Kidney (tissue), 14 donors: ENCODE measurements around the gene EPHB6. TPM values are rescaled to one million over a fixed set of nuclear protein-coding genes. Genes with fewer than 3 reads are reported as not detected.

Experiments used
- DNase-seq, 5 donors: peaks; one replicate each; pipeline ENCODE4 v3.0.0-alpha.2; 2013 to 2020
- FAIRE-seq: peaks from 2 replicates; lab custom pipeline; 2012; peaks lifted over from hg19 to GRCh38; lab: Jason Lieb, UNC
- H3K27ac ChIP-seq, 2 donors: one replicate each; pipeline ENCODE4 v1.7.0; 2013; ENCODE audit warnings: low read depth in 2 of 2, low read length in 2 of 2, inconsistent platforms in 1 of 2
- H3K27me3 ChIP-seq: one replicate; pipeline ENCODE4 v1.7.1; 2013; ENCODE audit warnings: low read length, inconsistent platforms; ENCODE audit not compliant: control insufficient read depth, insufficient read depth
- H3K36me3 ChIP-seq, 3 donors: one replicate each; pipeline versions ENCODE4 v1.7.0 to v1.7.1; 2013; ENCODE audit warnings: low read length in 3 of 3, control low read depth in 1 of 3, inconsistent platforms in 1 of 3; ENCODE audit not compliant: insufficient read depth in 3 of 3, control insufficient read depth in 2 of 3
- H3K4me1 ChIP-seq, 3 donors: one replicate each; pipeline versions ENCODE4 v1.7.0 to v1.7.1; 2013; ENCODE audit warnings: low read length in 3 of 3, inconsistent platforms in 1 of 3, low read depth in 1 of 3; ENCODE audit not compliant: control insufficient read depth in 2 of 3, insufficient read depth in 2 of 3
- H3K4me3 ChIP-seq, 3 donors: one replicate each; pipeline versions ENCODE4 v1.7.0 to v1.8.1; 2013; ENCODE audit warnings: low read length in 3 of 3, control low read depth in 1 of 3, inconsistent platforms in 1 of 3
- H3K9ac ChIP-seq, 3 donors: one replicate each; pipeline versions ENCODE4 v1.7.0 to v1.7.1; 2013; ENCODE audit warnings: low read length in 3 of 3, control low read depth in 1 of 3, inconsistent platforms in 1 of 3
- H3K9me3 ChIP-seq, 3 donors: one replicate each; pipeline versions ENCODE4 v1.7.0 to v1.7.1; 2013; ENCODE audit warnings: low read length in 3 of 3, control low read depth in 1 of 3, inconsistent platforms in 1 of 3; ENCODE audit not compliant: control insufficient read depth in 2 of 3, insufficient read depth in 1 of 3
- intact Hi-C: fragments of 100-400 bp; cut with DNase I; formaldehyde crosslinking; loops from one replicate; pipeline ENCODE4 v1.11.1; 2022
- polyA plus RNA-seq: library from polyadenylated mRNA; stranded (reverse); fragments of 350-450 nt; fragmentation: Illumina TruSeq; extraction: RNeasy Lipid Tissue Mini Kit (QIAGEN cat#74804); gene quantifications from one replicate; pipeline ENCODE4 v1.2.3, GENCODE V29; 2014; ENCODE audit warnings: low read depth, low replicate concordance; ENCODE audit not compliant: insufficient read depth
- total RNA-seq: library from RNA; stranded (reverse); fragmentation: NEBNext Ultra II Directional; extraction: Animal tissue kit (Norgen Biotek cat#: 25700); gene quantifications from one replicate; pipeline ENCODE4 v1.2.1, GENCODE V29; 2021
- TF ChIP-seq, protein P1 (sequence below): IDR thresholded peaks from 3 replicates; pipeline ENCODE4 v1.5.1; 2012; ENCODE audit warnings: mild to moderate bottlenecking, moderate library complexity, borderline replicate concordance; ENCODE audit not compliant: insufficient read depth; ENCODE audit errors: extremely low read depth
- donor health status: control.
- donor health status: control.
- donor health status: control.
- donor health status: control.
- donor health status: control.
- donor health status: DM: yes; HTN: yes; CAD: no.
- donor health status: Normal renal cell carcinoma (clear cell type).

The EPHB6 gene
- total and polyA plus RNA-seq, 2 donors from 2014 or later, result 10.4 to 17.4 TPM

DNA sequence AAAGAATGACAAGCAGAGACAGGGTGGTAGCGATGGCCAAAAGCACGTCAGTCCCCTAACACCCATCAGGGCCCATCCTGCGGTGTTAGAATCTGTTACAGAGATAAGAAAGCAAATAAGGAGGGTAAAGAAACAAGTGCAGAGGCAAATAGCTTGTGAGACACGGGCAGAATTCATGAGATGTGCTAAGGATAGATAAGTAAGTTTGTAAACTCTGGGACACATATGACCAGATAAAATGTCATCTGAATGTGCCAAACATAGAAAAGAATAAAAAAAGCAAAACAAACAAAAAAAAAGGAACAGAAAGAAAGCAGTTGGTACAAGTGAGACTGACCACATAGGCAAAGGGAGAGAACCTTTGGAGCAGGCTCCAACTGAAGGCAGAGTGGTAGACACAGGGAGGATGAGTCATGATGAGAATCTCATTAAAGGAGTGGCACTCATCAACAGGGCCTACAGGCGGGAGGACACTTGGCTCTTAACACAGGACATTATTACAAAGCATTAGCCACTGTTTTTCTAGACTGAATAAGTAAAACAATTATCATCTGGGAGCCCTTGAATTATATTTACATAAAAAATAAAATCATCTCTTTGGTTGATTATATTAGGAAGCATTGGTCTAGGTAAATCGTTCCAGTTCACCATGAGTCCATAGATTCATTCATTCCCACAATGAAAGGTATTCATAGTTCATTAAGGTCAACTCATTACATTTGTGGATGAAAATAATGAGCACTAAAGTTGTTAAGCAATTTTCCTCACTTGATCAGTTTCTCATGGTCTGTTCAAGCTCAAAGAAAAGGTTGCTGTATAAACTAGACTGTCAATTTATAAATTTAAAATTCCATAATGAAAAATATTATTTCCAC, 21.5 kb upstream of the EPHB6 start:
- Histone ChIP-seq H3K4me1 (no peaks in the 10 kb centered on the region), H3K9ac (no peak overlapping the region), H3K36me3 (no peaks in the 10 kb centered on the region), H3K9me3 (no peaks in the 10 kb centered on the region), H3K27ac (no peak overlapping the region), H3K4me3 (no peak overlapping the region), H3K27me3 (no peaks in the 10 kb centered on the region)
- DNase-seq (no peak), FAIRE-seq (no peak)
- TF ChIP-seq, protein P1, sequence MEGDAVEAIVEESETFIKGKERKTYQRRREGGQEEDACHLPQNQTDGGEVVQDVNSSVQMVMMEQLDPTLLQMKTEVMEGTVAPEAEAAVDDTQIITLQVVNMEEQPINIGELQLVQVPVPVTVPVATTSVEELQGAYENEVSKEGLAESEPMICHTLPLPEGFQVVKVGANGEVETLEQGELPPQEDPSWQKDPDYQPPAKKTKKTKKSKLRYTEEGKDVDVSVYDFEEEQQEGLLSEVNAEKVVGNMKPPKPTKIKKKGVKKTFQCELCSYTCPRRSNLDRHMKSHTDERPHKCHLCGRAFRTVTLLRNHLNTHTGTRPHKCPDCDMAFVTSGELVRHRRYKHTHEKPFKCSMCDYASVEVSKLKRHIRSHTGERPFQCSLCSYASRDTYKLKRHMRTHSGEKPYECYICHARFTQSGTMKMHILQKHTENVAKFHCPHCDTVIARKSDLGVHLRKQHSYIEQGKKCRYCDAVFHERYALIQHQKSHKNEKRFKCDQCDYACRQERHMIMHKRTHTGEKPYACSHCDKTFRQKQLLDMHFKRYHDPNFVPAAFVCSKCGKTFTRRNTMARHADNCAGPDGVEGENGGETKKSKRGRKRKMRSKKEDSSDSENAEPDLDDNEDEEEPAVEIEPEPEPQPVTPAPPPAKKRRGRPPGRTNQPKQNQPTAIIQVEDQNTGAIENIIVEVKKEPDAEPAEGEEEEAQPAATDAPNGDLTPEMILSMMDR, result no peak
- intact Hi-C loops, result no loop called here

DNA sequence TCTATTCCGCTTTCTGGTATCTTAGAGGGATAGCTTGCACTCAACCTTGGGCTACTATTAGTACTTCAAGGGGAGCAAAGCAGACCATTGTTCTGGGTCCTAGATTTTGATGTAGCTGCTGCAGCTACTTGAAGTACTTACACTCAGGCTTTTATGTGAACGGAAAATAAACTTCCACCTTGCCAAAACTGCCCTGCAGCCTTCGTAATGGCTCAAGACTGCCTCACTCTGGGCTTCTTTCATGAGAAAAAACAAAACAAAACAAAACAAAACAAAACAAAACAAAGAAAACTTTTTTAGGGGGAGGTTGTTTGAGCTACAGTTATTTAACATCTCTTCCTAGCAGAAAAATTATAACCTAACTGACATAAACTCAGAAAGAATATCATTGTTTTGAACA, 19.4 kb upstream of the EPHB6 start:
- DNase-seq, result no peak
- Histone ChIP-seq H3K27ac (no peak overlapping the region), H3K9me3 (no peaks in the 10 kb centered on the region), H3K27me3 (no peaks in the 10 kb centered on the region), H3K4me1 (no peaks in the 10 kb centered on the region), H3K4me3 (no peak overlapping the region), H3K36me3 (no peaks in the 10 kb centered on the region), H3K9ac (no peak overlapping the region)
- FAIRE-seq, result no peak
- intact Hi-C loops, result no loop called here
- TF ChIP-seq, protein P1, result no peak

DNA sequence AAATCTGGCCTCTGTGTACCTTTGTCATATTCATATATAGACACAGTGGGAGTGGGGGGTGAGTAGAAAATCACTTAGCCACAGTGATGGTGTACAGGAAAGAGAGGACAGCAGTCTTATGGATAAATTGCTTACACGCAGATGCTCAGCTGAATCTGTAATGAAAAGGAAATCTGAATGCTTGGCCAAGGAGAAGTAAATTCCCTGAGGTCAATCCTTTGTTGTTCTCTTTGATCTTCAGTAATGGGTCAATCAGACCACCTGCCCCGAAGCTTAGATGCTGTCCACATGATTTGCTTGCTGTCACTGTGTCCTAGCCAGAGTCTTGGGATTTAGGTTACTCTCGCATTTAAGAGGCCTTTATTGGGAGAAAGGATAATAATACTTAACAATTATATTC, 18.4 kb upstream of the EPHB6 start:
- no peaks in the 10 kb centered on the region for H3K9me3 ChIP-seq
- H3K4me1 ChIP-seq, result no peaks in the 10 kb centered on the region
- H3K4me3 ChIP-seq, result no peak overlapping the region
- no peak for DNase-seq
- H3K9ac ChIP-seq, result no peak overlapping the region
- H3K27me3 ChIP-seq, result no peaks in the 10 kb centered on the region
- H3K36me3 ChIP-seq, result no peaks in the 10 kb centered on the region
- intact Hi-C loops, result no loop called here
- H3K27ac ChIP-seq, result no peak overlapping the region
- TF ChIP-seq, protein P1, result no peak
- FAIRE-seq, result no peak
